Measurements from ENCODE around the gene PAX6.
"Not testable (repeated sequence)": the region's sequence is repeated elsewhere in the genome, so short reads cannot be mapped to it uniquely, and the experiment has no call there.

PAX6 gene

DNA sequence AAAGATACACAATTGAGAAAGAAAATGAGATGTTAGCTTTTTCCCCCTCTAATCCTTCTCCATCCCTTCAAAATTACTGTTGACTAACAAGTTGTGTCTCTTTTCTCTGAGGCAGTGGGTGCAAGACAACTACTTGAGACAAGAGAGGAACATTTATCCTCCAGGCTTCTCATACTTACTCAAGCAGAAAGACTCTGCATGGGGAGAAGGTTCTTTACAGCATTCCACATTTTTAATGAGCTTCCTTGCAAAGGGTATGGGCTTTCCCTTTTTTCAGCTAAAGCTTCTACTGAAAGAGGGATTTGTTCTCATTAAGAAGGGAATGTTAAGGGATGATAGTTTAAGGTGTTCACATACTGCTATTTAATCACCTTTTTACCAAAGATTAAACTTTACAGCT lies 47.8 kb downstream of the PAX6 start:
- no peak for DNase-seq

DNA sequence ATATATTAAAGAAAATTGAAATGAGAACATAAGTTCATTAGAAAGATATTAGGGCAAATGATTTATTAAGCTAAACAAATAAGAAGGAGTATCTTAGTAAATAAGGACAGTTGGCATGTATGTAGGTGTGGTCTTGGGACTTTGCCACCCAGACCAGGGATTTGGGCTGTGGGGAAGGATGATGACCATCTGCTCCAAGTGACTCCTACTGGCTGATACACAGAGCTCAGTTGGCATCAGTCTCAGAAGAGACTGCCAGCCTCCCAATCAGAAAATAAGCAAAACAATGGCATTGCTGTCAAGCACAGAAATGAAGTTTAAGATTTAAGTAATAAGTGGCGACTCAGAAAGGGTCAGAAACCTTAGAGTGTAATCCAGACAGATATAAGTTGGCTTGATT lies 49.5 kb downstream of the PAX6 start:
- DNase-seq: no peak

DNA sequence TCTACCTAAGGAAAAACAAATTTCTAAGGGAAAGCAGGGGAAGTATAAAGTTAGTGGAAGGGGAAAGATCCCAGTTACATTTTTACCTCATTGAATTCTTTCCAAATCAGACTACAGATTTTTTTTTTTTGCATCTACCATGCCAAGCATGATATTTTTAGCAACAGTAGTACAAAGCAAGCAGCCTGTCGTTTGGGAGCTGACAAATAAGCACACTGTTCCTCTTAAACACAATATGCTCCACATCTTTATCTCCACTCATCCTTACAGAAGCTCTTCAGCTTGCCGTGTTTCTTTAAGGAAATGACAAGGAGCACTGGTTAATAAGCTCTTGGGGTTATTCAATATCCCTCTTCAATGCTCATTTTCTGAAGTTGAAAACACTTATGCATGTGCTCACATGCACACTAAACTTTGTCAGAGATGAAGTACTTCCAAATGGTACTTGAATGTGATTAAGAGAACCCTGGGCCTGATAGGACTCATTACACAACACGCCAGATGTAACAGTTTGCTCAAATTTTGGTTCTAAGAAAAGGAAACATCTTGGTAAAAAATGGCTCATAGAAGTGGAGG lies 53.8 kb downstream of the PAX6 start:
- no peak for DNase-seq

DNA sequence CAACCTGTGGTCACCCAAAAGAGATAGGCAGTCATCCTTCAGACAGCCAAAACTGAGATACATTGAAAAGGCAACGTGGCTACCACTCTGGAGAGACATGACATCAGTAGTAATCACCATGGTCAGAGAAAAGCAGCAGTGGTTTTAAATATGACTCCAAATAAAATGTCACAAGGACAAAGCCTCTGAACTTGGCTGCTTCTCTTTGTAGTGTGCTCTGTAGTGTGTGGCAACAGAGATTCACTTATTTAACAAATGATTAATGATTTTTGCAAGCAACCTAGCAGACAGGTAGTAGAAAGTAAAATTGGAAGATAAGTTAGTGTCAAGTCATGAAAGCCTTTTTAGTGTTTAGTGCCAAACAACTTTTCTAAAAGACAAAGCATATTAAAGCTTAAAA lies 63.5 kb downstream of the PAX6 start:
- DNase-seq: no peak

DNA sequence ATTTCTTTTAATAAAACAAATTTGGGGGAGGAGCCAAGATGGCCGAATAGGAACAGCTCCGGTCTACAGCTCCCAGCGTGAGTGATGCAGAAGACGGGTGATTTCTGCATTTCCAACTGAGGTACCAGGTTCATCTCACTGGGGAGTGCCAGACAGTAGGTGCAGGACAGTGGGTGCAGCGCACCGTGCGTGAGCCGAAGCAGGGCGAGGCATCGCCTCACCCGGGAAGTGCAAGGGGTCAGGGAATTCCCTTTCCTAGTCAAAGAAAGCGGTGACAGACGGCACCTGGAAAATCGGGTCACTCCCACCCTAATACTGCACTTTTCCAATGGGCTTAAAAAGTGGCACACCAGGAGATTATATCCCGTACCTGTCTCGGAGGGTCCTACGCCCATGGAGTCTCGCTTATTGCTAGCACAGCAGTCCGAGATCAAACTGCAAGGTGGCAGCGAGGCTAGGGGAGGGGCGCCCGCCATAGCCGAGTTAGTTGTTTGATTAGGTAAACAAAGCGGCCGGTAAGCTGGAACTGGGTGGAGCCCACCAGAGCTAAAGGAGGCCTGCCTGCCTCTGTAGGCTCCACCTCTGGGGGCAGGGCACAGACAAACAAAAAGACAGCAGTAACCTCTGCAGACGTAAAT lies 70.3 kb downstream of the PAX6 start:
- not testable (repeated sequence) for DNase-seq

DNA sequence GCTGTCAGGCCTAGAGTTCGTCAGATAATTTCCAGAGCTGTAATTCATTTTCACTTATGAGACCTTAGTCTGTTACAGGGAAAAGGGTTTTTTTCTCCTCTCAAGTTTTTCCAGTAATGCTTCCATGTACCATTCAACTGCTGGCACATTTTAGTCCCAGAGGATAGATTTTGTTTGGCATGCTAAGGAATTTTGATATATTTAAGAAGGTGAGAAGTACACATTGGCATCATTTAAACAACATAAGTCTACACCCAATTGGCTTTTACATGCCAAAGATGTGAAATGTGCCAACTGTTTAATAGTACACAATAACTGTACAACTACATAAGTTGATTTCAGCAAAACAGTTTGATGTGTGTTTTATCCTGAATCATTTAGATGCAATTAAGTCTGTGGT lies 71.0 kb downstream of the PAX6 start:
- DNase-seq: no peak
